Posterior vena cava (tissue), 2 donors: ENCODE measurements around the gene PSMB8. TPM values are rescaled to one million over a fixed set of nuclear protein-coding genes. Genes with fewer than 3 reads are reported as not detected.
"Not testable (repeated sequence)": the region's sequence is repeated elsewhere in the genome, so short reads cannot be mapped to it uniquely, and the experiment has no call there.

ENCODE experiments used
- DNase-seq: peaks from one replicate; pipeline ENCODE4 v3.0.0-alpha.2; 2020; ENCODE audit warnings: low spot score
- intact Hi-C, 2 donors: fragments of 100-400 bp; cut with DNase I; formaldehyde crosslinking; loops; one replicate each; pipeline versions ENCODE4 v1.14.1 to v1.14.2; 2022 to 2023
- total RNA-seq, 2 donors: library from RNA; stranded (reverse); fragmentation: NEBNext Ultra II Directional; extraction: Animal tissue kit (Norgen Biotek cat#: 25700); gene quantifications; one replicate each; pipeline ENCODE4 v1.2.1, GENCODE V29; 2021
- donor health status: DM: yes; HTN: yes; CAD: no.
- donor health status: DM: yes; HTN: yes; CAD: no.

Gene PSMB8
- total RNA-seq, 2 donors from 2014 or later, result 37.7 to 42.8 TPM

DNA sequence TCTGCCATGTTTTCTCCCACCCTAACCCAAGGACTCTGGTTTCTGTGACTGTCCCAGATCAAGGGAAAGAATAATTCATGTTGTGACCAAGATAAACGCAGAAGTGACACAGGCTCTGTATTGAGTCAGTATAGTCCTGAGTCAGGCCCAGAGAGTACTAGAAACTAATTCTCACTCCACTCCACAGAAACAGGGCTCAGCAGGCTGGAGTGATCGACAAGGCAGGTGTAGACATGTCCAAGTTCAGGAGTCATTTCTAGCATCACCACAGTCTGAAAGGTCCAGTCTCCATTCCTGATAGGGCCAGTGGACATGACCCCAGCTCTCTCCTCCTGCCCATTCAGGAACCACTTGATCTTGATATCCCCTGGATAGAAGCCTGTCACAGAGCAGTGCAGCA is 29.7 kb downstream of the PSMB8 start:
- no peak for DNase-seq
- intact Hi-C loops, result loop anchor here in 1 of 2 donors (5.0 kb wide), 1 partner anchor 892 kb away; no protein-coding TSS in a partner anchor

DNA sequence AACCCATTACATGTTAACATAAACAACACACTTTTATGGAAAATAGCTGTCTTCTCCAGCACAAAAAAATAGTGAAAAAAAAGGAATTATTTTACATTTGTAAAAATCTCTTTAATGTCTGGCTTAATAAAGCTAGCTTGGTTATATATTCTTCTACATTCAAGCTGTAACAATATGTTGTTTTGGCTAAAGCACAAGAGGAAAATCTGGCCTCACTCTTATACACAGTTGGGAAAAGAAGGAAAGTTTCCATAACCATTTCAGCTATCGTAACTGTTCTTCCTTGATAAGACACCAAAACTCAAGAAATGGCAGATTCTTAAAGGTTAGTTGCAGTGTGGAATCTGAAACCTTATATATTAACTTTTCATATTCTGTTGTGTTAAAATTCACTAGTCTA is 34.7 kb downstream of the PSMB8 start:
- intact Hi-C loops, result no loop called here

DNA sequence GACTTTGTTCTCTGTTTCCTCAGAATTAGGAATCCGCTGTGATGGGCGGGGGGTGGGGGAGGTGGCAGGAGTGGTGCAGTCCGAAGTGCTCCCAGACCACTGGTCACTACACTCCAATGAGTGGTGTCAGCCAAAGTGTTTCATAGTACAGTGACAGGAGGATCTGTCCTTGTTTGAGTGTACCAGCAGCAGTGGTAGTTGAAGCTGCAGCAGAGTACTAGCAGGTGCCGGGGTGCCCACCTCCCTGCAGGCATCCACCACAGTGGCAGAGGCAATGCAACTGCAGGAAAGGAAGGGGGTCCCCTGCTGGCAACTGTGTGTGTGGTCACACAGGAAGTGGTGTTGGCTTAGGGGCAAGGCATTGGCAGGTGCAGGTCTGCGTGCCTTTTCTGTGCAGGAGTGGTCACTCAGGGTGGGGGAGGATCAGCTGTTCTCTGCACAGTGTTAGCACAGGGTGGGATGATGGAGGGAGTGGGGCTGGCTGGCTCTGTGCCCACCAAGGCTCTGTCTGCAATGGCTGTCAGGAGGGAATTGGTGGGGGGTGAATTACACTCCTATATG is 36.7 kb downstream of the PSMB8 start:
- intact Hi-C loops, result no loop called here
- no peak for DNase-seq

More for the DNA sequence above, 34.7 kb downstream of the PSMB8 start:
- no peak for DNase-seq

DNA sequence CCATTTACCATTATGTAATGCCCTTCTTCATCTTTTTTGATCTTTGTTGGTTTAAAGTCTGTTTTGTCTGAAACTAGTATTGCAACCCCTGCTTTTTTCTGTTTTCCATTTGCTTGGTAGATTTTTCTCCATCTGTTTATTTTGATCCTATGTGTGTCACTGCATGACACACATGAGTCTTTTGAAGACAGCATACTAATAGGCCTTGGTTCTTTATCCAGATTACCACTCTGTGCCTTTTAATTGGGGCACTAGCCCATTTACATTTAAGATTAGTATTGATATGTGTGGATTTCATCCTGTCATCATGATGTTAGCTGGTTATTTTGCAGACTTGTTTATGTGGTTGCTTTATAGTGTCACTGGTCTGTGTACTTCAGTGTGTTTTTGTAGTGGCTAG is 38.4 kb downstream of the PSMB8 start:
- DNase-seq, intact Hi-C loops: not testable (repeated sequence)

DNA sequence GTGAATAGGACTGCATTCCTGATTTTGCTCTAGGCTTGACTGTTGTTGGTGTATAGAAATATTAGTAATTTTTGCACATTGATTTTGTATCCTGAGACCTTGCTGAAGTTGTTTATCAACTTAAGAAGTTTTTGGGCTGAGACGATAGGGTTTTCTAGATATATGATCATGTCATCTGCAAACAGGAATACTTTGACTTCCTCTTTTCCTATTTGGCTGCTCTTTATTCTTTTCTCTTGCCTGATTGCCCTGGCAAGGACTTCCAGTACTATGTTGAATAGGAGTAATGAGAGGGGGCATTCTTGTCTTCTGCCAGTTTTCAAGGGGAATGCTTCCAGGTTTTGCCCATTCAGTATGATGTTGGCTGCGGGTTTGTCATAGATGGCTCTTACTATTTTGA is 40.4 kb downstream of the PSMB8 start:
- DNase-seq, result no peak
- intact Hi-C loops, result no loop called here

DNA sequence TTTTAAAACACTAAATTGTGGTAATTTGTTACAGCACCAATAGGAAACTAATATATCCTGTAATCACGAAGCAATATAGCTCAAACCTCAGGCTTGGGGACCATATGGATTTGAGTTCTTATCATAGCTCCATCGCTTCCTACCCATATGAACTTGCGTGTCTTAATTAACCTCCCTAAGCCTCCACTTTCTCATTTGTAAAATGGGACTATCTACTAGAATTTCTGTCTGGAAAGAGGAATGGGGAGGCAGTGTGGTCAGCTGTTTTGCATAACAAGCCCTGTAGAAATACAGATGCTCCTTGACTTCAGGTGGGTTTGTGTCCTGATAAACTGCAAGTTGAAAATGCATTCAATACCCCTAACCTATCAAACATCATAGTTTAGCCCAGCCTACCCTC is 44.1 kb downstream of the PSMB8 start:
- intact Hi-C loops, result loop anchor here (5.0 to 10.0 kb wide), 2 partner anchors 385 to 387 kb away; no protein-coding TSS in a partner anchor

DNA sequence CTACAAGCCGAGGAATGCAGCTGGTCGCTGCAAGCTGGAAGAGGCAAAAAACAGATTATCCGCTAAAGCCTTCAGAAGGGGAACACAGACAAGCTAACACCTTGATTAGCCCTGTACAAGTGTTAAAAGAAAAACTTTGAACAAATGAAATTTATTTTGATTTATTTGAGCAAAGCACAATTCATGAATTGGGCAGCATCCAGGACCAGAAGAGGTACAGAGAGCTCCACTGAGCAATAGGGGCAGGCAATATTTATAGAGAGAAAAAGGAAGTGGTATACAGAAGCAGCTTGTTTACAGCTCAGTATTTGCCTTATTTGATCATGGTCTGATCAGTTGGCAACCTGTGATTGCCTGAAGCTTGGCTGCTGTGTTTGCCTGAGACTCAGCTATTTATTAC is 44.7 kb downstream of the PSMB8 start:
- intact Hi-C loops, result loop anchor here (5.0 to 10.0 kb wide), 2 partner anchors 384 to 387 kb away; no protein-coding TSS in a partner anchor
- DNase-seq, result no peak

More for the DNA sequence above, 44.1 kb downstream of the PSMB8 start:
- no peak for DNase-seq

DNA sequence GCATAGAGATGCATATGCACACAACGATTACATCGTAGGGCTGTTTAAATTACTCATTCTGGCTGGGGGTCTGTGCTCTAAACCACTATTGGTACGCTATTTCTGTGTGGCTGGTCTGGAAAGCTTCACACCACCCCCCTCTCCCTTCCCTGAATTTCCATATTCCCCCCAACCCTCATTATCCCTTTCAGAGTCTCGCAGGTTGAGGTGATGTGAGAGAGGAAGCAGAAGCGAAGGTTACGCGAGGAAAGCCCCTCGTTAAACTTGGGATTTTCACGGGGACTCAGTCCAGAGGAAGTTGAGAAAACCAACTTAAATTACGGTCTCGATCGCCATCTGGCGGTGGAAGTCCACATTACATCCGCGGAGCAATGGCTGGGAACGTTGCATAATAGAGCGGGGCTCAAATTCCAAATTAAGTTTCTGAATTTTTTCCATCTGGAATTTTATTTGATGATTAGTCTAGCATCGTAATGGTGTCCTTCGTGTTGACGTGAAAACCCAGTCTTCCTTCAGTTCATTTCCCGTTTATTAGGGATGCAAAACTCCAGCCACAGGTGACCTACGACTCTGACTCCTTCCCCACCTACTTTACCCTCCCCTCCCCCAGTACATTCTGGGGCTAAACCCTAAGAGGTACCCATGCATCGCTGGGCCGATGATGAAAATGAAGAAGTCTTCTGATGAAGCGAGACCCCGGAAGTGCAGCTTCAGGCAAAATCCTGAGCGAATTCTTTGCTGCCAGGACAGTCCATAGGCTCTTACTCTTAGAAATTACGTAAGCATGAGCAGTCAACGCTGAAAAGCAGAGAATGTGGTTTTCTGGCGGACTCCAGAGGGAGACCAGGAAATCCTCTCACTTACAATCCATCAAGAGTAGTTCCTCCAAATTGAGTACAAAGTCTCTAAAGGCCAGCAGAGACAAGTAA is 46.7 kb downstream of the PSMB8 start:
- peak; percentile 93 for DNase-seq
- intact Hi-C loops, result loop anchor here (5.0 to 10.0 kb wide), 2 partner anchors 382 to 385 kb away; no protein-coding TSS in a partner anchor

DNA sequence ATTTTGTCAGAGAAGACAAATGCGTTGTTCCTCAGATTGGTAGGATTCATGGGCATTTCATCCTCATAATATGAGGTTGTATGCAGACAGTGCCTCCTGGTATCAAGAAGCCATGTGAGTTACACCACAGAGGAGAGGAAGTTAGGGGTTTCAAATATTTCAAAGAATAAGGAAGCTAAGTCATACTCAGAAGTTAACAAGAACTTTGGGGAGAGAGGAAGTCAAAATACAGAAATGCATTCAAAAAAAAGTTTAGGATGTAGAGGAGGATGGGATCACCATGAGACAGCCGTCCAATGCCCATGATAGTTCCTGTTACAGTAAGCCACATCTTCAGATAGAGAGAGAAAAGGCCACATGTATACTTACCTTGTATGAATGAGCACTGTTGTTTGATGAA is 49.3 kb downstream of the PSMB8 start:
- DNase-seq, result no peak
- intact Hi-C loops, result loop anchor here in 1 of 2 donors (10.0 kb wide), 1 partner anchor 380 kb away; no protein-coding TSS in a partner anchor

DNA sequence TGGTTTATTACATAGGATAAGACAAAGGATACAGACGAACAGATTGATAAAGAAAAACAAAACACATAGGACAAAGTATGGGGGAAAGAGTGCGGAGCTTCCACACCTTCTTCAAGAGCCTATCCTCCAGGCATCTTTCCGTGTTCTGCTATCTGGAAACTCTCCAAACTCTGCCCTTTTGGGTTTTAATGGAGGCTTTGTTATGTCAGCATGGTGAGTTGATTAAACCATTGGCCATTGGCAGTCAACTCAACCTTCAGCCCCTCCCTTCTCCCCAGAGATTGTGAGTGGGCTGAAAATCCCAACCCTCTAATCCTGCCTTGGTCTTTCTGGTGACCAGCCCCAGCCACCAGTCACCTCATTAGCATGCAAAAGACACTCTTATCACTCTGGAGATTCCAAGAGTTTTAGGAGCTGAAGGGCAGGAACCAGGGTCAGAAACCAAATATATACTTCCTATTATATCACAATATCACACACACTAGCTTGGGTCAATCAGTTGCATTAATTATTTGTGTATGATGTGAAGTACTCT is 50.9 kb downstream of the PSMB8 start:
- DNase-seq, result no peak
- intact Hi-C loops, result loop anchor here in 1 of 2 donors (2.0 to 10.0 kb wide), 2 partner anchors 90 to 378 kb away; no protein-coding TSS in a partner anchor

Other genes with a start within 250 kb of the PSMB8 start
- 10 to 100 TPM in 1 of 2 donors, 1 to 10 TPM in 1; 8.7 to 10.8 TPM for gene HLA-DQA1, start 206.6 kb downstream of the PSMB8 start, total RNA-seq
- gene HLA-DQB1, start 177.4 kb downstream of the PSMB8 start, total RNA-seq, result 10 to 100 TPM in 1 of 2 donors, 1 to 10 TPM in 1; 4.2 to 13.8 TPM
- 1 to 10 TPM in 1 of 2 donors, under 1 TPM in 1; 0.52 to 1.1 TPM for gene HLA-DQA2, start 102.7 kb downstream of the PSMB8 start, total RNA-seq
- 1 to 10 TPM; 2.0 to 4.3 TPM for gene HLA-DQB2, start 80.5 kb downstream of the PSMB8 start, total RNA-seq
- under 1 TPM; 0.19 to 0.69 TPM for gene HLA-DOB, start 27.0 kb downstream of the PSMB8 start, total RNA-seq
- gene TAP2, start 5.3 kb downstream of the PSMB8 start, total RNA-seq, result 10 to 100 TPM; 23.3 to 27.4 TPM
- 10 to 100 TPM; 30.2 to 47.3 TPM for gene TAP1, start 9.7 kb upstream of the PSMB8 start, total RNA-seq
- gene PSMB9, start 10.1 kb upstream of the PSMB8 start, total RNA-seq, result 10 to 100 TPM; 23.9 to 25.6 TPM
- 10 to 100 TPM in 1 of 2 donors, 1 to 10 TPM in 1; 8.0 to 19.2 TPM for gene HLA-DMB, start 97.0 kb upstream of the PSMB8 start, total RNA-seq
- gene HLA-DMA, start 109.0 kb upstream of the PSMB8 start, total RNA-seq, result 10 to 100 TPM; 16.1 to 35.0 TPM
- gene BRD2, start 124.5 kb upstream of the PSMB8 start, total RNA-seq, result 100 to 1,000 TPM; 125 to 129 TPM
- 1 to 10 TPM; 3.1 to 3.5 TPM for gene HLA-DOA, start 165.5 kb upstream of the PSMB8 start, total RNA-seq
- gene HLA-DPA1, start 229.6 kb upstream of the PSMB8 start, total RNA-seq, result 10 to 100 TPM; 44.4 to 84.9 TPM
- 10 to 100 TPM; 37.4 to 63.9 TPM for gene HLA-DPB1, start 231.9 kb upstream of the PSMB8 start, total RNA-seq